Measurements from ENCODE around the gene TET3.

DNA sequence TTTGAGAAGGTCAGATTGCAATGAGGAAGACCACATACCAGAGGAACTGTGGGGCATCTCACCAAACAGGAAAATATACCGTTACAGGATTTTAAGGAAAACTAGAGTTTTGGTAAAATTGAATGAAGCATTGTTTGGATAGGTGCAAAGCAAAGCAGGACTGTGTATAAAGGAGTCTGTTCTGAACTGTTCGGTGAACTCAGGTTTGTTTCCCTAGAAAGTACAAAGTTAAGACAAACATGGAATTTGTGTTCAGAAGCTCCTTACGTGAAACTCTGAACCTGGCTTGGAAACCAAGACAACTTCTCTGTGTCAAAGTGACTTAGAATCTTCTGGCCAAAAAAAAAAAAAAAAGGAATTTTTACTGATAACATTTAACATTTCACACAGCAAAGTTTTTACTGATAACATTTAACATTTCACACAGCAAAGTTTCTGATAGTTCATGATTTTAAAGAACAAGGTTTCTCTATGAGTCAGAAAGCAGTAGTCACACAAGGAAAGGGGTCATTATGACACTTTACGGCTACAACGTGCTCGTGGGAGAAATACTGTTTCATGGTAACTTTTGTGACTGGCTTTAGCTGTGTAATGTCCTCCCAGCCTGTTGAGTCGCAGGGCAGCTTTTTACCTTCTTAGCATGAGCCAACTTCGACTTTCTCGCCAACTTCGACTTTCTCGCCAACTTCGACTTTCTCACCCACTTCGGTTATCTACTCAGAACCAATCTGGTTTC is 21.2 kb upstream of the TET3 start:
- TF ChIP-seq GATA2 (IDR thresholded peaks at IDR 0.05; ENCODE audit: low read depth, low read length): no peak
- no peak for TF ChIP-seq GATA3 (IDR thresholded peaks at IDR 0.05; ENCODE audit: low read depth, low read length)

All from SH-SY5Y (cell line).